GM19395 (cell line): ENCODE results near the gene DNER.

Source experiments
- ATAC-seq: cut with Tn5 transposase; IDR thresholded peaks from one replicate; pipeline ENCODE4 v1.9.1; 2021; ENCODE audit warnings: mild to moderate bottlenecking, moderate library complexity; ENCODE audit not compliant: unreplicated experiment

Gene DNER

DNA sequence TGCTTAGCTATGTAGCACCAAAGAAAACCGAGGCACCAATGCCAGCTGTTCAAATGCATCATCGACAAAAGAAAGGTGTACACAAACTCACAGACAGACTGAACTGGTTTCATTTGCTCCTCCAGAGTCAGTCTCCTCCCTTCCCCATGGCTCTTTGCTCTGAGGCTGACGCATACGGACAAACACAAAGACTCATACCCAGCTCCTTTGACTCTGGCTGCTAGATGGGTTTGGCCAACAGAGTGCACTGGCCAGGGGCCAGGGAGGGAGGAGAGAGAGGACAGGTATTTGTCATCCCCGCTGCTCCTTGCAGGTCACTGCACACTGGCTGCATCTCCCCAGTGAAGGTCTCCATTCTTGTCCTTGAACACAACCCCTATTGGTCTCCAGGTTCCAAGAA is 40.7 kb downstream of the DNER start:
- no peak for ATAC-seq

GRCh38 chr2:229672021-229672420 is 42.3 kb downstream of the DNER start:
- no peak for ATAC-seq

- ATAC-seq: no peak
Observed at GRCh38 chr2:229669841-229670240, 44.5 kb downstream of the DNER start.

GRCh38 chr2:229666811-229667210 is 47.5 kb downstream of the DNER start:
- no peak for ATAC-seq

- ATAC-seq: no peak
Observed at GRCh38 chr2:229665158-229665557, 49.2 kb downstream of the DNER start.

DNA sequence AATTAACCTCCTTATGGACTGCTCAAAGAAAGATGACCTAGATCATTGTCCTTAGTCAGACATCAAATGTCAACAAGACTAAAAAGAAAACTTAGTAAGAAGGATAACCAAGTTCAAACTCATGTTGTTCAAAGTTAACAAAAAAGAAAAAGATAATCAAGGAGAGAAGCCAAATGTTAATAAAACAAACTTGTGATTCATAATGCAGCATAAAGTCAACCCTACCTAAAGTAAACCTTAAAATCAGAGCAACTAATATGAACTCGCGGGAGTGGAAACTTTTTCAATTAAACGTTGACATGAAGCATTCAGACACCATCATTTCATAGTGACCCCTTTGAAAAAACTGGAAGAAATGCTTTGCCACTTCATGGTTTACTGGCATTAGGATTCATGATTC is 52.9 kb downstream of the DNER start:
- ATAC-seq: no peak

DNA sequence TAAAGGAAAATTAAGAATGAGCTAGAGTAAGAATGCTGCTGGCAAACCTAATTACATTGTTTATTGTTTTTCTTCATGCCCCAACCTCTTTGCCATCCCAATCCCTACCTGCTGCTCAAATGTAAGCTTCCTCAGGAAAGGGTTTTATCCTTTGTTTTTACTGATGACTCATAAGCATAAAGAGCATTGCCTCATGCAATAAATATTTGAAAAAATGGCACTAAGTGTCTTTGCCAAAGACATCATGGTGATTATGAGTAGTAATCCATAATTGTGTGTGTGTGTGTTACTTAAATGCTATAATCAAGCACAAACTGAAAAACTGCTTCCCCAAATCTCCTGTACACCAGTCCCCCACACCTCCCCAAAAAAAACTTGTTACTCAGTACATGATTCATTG is 53.4 kb downstream of the DNER start:
- no peak for ATAC-seq

DNA sequence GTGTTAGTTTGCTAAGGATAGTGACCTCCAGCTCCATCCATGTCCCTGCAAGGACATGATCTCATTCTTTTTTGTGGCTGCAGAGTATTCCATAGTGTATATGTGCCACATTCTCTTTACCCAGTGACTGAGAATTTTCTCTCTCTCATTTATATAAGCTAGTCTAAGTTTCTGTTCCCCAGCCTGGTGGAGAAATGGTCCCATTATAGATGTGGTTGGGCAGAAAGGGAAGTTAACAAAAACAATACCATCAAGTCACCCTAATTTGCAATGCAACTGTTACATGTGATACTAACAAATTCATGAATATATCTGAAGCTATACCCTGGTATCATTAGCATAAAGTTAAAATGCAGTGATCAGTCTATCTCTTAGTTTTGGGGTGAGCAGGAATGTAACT is 54.0 kb downstream of the DNER start:
- ATAC-seq: no peak

DNA sequence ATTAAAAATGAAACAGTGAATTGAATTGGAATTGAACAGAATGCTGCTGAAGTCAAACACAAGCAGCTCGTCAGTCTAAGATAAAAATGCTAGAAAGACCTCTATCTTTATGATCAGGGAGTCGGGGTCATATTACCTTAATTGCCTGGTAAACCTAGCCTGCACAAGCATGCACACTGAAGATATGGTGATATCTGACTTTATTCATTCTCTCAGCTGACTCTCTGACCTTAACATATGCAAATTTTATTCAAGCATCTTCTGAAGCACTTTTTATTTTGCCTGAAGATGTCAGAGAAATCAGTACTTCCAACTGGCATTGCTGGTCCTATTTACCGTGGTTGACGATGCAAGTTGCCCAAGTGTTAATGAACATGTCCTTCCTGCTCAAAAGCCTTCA is 56.4 kb downstream of the DNER start:
- no peak for ATAC-seq

DNA sequence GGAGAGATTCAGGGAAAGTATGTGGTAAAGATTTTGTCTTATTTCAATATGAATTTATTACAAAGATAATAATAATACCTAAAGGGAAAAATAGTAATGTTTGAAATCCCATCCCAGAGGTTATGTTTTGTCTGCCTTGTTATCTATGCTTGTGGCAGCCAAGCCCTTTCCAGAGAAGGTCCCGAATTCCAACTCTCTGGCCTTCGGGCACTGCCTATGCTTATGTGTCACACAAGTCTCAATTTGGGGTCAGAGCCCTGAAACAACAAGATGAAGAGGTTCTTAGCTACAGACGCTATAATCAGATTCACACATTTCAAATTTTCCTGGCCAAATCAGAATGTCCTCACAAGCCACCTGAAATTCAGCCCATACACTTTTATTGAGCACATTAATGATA is 59.9 kb downstream of the DNER start:
- ATAC-seq: no peak

DNA sequence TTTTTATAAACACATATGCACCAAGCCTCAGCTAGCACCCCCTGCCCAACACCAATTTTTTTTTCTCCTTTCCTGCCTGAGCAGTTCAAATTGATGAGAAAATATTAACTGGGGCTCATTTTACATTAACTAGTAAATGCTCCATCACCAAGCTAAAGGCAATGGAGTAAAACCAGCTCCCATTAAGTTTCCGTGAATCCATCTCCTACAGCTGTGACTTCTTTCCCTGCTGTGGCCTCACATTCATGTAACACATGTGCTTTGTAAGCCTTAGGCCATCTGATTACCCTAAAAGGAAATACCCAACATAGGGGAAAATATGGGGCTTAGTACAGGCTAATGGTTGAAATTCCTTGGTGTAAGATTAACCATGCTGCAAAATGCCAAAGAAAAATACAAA is 60.8 kb downstream of the DNER start:
- ATAC-seq: no peak

DNA sequence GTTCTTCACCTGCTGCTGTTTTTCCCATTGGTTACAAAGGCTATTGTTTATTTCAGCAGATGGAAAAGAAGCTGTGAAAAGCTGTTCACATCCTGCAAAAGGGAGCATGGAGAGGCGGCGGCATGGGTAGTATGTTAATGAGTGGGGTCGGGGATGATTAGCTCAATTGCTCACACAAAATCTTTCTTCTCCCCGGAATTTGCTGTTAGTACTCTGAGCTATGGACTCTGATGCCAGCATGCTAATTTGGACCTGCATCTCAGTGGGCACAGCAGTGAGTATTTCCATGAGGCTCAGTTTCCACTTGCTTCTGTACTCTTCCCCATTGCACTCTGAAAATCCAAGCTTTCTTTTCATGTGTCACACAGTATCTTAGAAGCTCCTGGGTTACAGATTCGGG is 61.6 kb downstream of the DNER start:
- no peak for ATAC-seq

DNA sequence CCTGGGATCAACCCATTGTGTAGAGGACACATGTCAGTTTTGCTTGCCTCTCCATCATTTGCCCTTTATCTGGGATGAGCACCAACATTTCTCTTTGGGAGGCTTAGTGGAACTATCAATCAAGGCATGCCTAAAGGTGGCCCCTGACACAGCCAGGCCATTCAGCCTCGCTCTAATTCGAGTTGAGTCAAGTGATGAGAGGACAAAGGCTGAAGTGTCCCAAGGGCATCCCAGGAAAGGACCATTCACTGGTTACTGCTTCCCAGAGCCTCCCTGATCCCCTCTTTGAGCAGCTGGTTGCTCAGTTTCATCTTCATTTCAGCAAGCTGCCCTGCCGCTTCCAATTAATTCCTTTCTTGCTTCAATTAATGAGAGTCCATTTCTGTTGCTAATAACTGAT is 63.5 kb downstream of the DNER start:
- ATAC-seq: no peak

DNA sequence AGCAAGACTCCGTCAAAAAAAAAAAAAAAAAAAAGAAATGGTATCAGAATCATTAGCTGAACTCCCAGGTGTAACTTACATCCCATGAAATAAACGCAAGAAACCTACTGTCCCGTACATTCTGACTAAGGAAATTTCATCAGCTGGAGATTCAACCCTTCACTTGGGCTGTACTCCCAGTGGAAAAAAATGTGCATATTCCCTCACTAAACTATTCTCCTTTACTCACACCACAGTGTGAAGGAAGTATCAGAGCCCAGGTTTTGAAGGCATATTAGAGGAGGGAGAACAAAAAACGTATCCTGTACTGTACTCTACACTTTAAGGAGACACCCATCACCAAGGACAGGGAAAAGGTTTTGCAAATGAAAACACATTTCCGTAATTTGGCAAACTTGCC is 64.3 kb downstream of the DNER start:
- ATAC-seq: no peak

- ATAC-seq: no peak
Observed at GRCh38 chr2:229646186-229646723, 68.1 kb downstream of the DNER start.

GRCh38 chr2:229642371-229642770 is 72.0 kb downstream of the DNER start:
- ATAC-seq: no peak

GRCh38 chr2:229641676-229642075 is 72.7 kb downstream of the DNER start:
- ATAC-seq: no peak

GRCh38 chr2:229640636-229641035 is 73.7 kb downstream of the DNER start:
- no peak for ATAC-seq

GRCh38 chr2:229636571-229636970 is 77.8 kb downstream of the DNER start:
- ATAC-seq: no peak

DNA sequence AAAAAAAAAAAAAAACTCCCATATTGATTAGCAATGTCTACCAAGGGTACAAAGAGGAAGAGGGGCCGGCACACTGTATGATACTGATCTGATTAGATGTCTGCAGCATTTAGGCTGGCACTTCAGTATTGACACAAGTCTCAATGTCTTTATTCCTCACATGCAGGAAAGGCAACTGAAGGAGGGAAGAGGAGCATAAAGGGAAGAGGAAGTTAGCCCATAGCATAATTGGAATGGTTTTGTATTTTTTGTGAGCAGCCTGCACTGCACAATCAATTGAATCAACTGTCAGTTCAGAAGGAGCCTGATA is 79.0 kb downstream of the DNER start:
- no peak for ATAC-seq

GRCh38 chr2:229634601-229635370 is 79.6 kb downstream of the DNER start:
- ATAC-seq: no peak

- no peak for ATAC-seq
Observed at GRCh38 chr2:229633556-229633955, 80.8 kb downstream of the DNER start.

- ATAC-seq: no peak
Observed at GRCh38 chr2:229629039-229629438, 85.3 kb downstream of the DNER start.
